ENCODE measurements around the gene FGF4.

FGF4 gene

DNA sequence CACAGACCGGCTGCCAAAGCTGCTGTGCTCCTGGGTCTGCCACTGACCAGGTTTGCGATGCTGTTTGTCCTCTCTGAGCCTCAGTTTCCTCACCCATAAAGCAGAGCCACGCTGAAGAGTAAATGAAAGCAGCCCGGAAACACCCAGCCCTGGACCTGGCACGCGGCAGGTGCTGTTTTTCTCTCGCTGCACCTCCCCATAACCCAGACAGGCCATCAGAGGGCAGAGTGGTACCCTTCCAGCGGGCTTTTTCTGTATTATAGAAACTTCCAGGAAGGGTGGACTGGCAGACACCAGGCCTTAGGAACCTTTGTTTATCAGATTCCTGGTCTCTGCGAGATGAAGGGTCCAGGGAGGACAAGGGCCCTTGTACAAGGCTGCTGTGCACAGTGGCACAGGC is 53.4 kb downstream of the FGF4 start:
- DNase-seq = no peak

- DNase-seq = no peak
Measured at GRCh38 chr11:69721106-69721505, 54.0 kb downstream of the FGF4 start.
